A673 (cell line): ENCODE results near the gene GLTP. TPM values are rescaled to one million over a fixed set of nuclear protein-coding genes. Genes with fewer than 3 reads are reported as not detected.

Experiments
- BruUV-seq: library from RNA; stranded (reverse); fragments of 400-500 nt; replicated peaks from 2 replicates; lab custom pipeline; 2021; lab: Mats Ljungman, UMichigan
- CTCF ChIA-PET: fragments of 300-600 bp; sonication (Branson Sonifier 250); formaldehyde crosslinking; loops from one replicate; lab custom pipeline; 2022; ENCODE audit warnings: antibody characterized with exemption; lab: Charles Lee
- POLR2A ChIA-PET: fragments of 300-600 bp; sonication (Branson Sonifier 250); formaldehyde crosslinking; loops from one replicate; lab custom pipeline; 2022; ENCODE audit warnings: antibody characterized with exemption; ENCODE audit not compliant: low non-redundant PET; lab: Charles Lee
- DNase-seq: peaks from one replicate; pipeline ENCODE4 v3.0.0-alpha.2; 2015; ENCODE audit warnings: low spot score
- H3K27ac ChIP-seq: fragments of 200-600 bp; sonication (generic); 2 replicates; pipeline ENCODE4 v1.5.1; 2016; ENCODE audit warnings: mixed run types, low read depth, mild to moderate bottlenecking, mixed read lengths, antibody characterized with exemption, low read length; ENCODE audit not compliant: poor library complexity, severe bottlenecking
- H3K27me3 ChIP-seq: fragments of 200-600 bp; sonication (generic); replicated peaks from 2 replicates; pipeline ENCODE4 v1.6.1; 2017; ENCODE audit warnings: mixed run types, low read depth, mild to moderate bottlenecking, mixed read lengths, antibody characterized with exemption, low read length; ENCODE audit not compliant: insufficient read depth, poor library complexity
- H3K36me3 ChIP-seq: fragments of 200-600 bp; sonication (generic); 2 replicates; pipeline ENCODE4 v1.6.1; 2016; ENCODE audit warnings: mixed run types, mild to moderate bottlenecking, mixed read lengths, antibody characterized with exemption, low read length; ENCODE audit not compliant: insufficient read depth, poor library complexity, severe bottlenecking
- H3K4me1 ChIP-seq: fragments of 200-600 bp; sonication (generic); 2 replicates; pipeline ENCODE4 v1.6.1; 2017; ENCODE audit warnings: mixed run types, mild to moderate bottlenecking, mixed read lengths, antibody characterized with exemption, low read length; ENCODE audit not compliant: insufficient read depth, poor library complexity, severe bottlenecking
- H3K4me3 ChIP-seq: fragments of 200-600 bp; sonication (generic); 2 replicates; pipeline ENCODE4 v1.5.1; 2016; ENCODE audit warnings: low read depth, mixed run types, mild to moderate bottlenecking, mixed read lengths, low read length; ENCODE audit not compliant: poor library complexity, severe bottlenecking
- H3K9me3 ChIP-seq: fragments of 200-600 bp; sonication (generic); 2 replicates; pipeline ENCODE4 v1.6.1; 2016; ENCODE audit warnings: mixed run types, low read depth, mild to moderate bottlenecking, mixed read lengths, antibody characterized with exemption, low read length; ENCODE audit not compliant: poor library complexity, severe bottlenecking
- CTCF ChIP-seq: fragments of 300-800, 200-600 bp; sonication (generic); conservative IDR thresholded peaks from 2 replicates; pipeline ENCODE4 v1.5.1; 2017; ENCODE audit warnings: low read depth, mild to moderate bottlenecking, antibody characterized with exemption, low read length, moderate library complexity, mixed read lengths
- EZH2 ChIP-seq: fragments of 200-600 bp; sonication (generic); IDR thresholded peaks from 2 replicates; pipeline ENCODE4 v1.6.1; 2017; ENCODE audit warnings: borderline replicate concordance, low read depth, mild to moderate bottlenecking, mixed read lengths, antibody characterized with exemption, low read length; ENCODE audit not compliant: poor library complexity, severe bottlenecking
- intact Hi-C: fragments of 100-400 bp; cut with micrococcal nuclease; formaldehyde crosslinking; loops from one replicate; pipeline ENCODE4 v1.10.0; 2022; ENCODE audit not compliant: unreplicated experiment
- total RNA-seq: library from RNA; stranded (reverse); gene quantifications from 2 replicates; pipeline ENCODE4 v1.2.3, GENCODE V29; 2021

The GLTP gene
- total RNA-seq, 1 experiment from 2014 or later, result 20.2 TPM

GRCh38 chr12:109888179-109889020 is 8.1 kb upstream of the GLTP start:
- H3K4me3 ChIP-seq, result no peak overlapping the region
- peaks cover 4% of the 10 kb centered on the region for H3K27me3 ChIP-seq
- H3K27ac ChIP-seq, result no peak overlapping the region
- ChIA-PET POLR2A (no interaction called here), CTCF (interaction anchor here (0.7 kb wide), 2 partner anchors 148 to 562 kb away, joined by 3 to 5 read pairs; partner anchors contain the start of gene ARPC3)
- no peaks in the 10 kb centered on the region for H3K36me3 ChIP-seq
- no peaks in the 10 kb centered on the region for H3K9me3 ChIP-seq
- intact Hi-C loops, result no loop called here
- no TSS peak for BruUV-seq
- no peak for TF ChIP-seq CTCF
- TF ChIP-seq EZH2, result no peak
- no peak for DNase-seq
- peaks cover 7% of the 10 kb centered on the region for H3K4me1 ChIP-seq

- CTCF ChIA-PET, result no interaction called here
- TF ChIP-seq CTCF (no peak), EZH2 (no peak)
- Histone ChIP-seq H3K27ac (no peak overlapping the region), H3K4me3 (no peak overlapping the region), H3K9me3 (no peaks in the 10 kb centered on the region), H3K27me3 (peaks cover 4% of the 10 kb centered on the region), H3K4me1 (peaks cover 7% of the 10 kb centered on the region), H3K36me3 (no peaks in the 10 kb centered on the region)
- BruUV-seq, result no TSS peak
- no peak for DNase-seq
- POLR2A ChIA-PET, result no interaction called here
- intact Hi-C loops, result no loop called here
These were observed 5.3 kb upstream of the GLTP start for GRCh38 chr12:109885616-109886015.

- Histone ChIP-seq H3K36me3 (no peaks in the 10 kb centered on the region), H3K27ac (no peak overlapping the region), H3K4me1 (peaks cover 5% of the 10 kb centered on the region), H3K4me3 (no peak overlapping the region), H3K27me3 (peaks cover 4% of the 10 kb centered on the region), H3K9me3 (no peaks in the 10 kb centered on the region)
- intact Hi-C loops, result no loop called here
- BruUV-seq, result no TSS peak
- ChIA-PET POLR2A (no interaction called here), CTCF (no interaction called here)
- TF ChIP-seq CTCF, result no peak
- no peak for TF ChIP-seq EZH2
- no peak for DNase-seq
These were observed 3.1 kb upstream of the GLTP start for GRCh38 chr12:109883461-109883860.
